Vagina (tissue), 2 donors: ENCODE measurements around the gene ABHD16B. TPM values are rescaled to one million over a fixed set of nuclear protein-coding genes. Genes with fewer than 3 reads are reported as not detected.

ENCODE experiments used
- DNase-seq, 2 donors: peaks; one replicate each; pipeline ENCODE4 v3.0.0-alpha.2; 2017; ENCODE audit errors: extremely low spot score in 2 of 2
- H3K27ac ChIP-seq: fragments of 200-600 bp; sonication (generic); one replicate; pipeline ENCODE4 v1.5.1; 2019
- H3K27me3 ChIP-seq: fragments of 200-600 bp; sonication (generic); one replicate; pipeline ENCODE4 v1.5.1; 2019
- H3K36me3 ChIP-seq, 2 donors: fragments of 200-600 bp; sonication (generic); one replicate each; pipeline ENCODE4 v1.5.1; 2017 to 2019
- H3K4me1 ChIP-seq: fragments of 200-600 bp; sonication (generic); one replicate; pipeline ENCODE4 v1.5.1; 2019
- H3K4me3 ChIP-seq, 2 donors: fragments of 200-600 bp; sonication (generic); 1 replicate in 1 of 2; 2 replicates in 1 of 2; pipeline ENCODE4 v1.5.1; 2016 to 2019
- H3K9me3 ChIP-seq: fragments of 200-600 bp; sonication (generic); one replicate; pipeline ENCODE4 v1.5.1; 2019
- CTCF ChIP-seq, 3 experiments: fragments of 450-650 bp in 2 of 3; fragments of 200-600 bp in 1 of 3; sonication (generic) in 1 of 3; IDR thresholded peaks; one replicate each; pipeline ENCODE4 v1.5.1; 2017 to 2019; ENCODE audit warnings: antibody characterized with exemption in 3 of 3, mild to moderate bottlenecking in 2 of 3, moderate library complexity in 2 of 3
- POLR2A ChIP-seq, 2 donors: fragments of 450-650 bp; IDR thresholded peaks; one replicate each; pipeline ENCODE4 v1.6.1; 2017; ENCODE audit warnings: antibody characterized with exemption in 2 of 2, mild to moderate bottlenecking in 2 of 2, moderate library complexity in 2 of 2
- POLR2AphosphoS5 ChIP-seq, 2 donors: sonication (generic); formaldehyde crosslinking; IDR thresholded peaks; one replicate each; pipeline ENCODE4 v1.9.0; 2017; ENCODE audit warnings: antibody characterized with exemption in 2 of 2, mild to moderate bottlenecking in 2 of 2, low read depth in 1 of 2; ENCODE audit not compliant: insufficient read depth in 1 of 2
- intact Hi-C: fragments of 100-400 bp; cut with DNase I; formaldehyde crosslinking; loops from one replicate; pipeline ENCODE4 v1.15.1; 2023
- total RNA-seq: library from RNA; depleted of rRNA; stranded (reverse); fragments of >200 nt; gene quantifications from one replicate; pipeline ENCODE4 v1.2.3, GENCODE V29; 2016

The ABHD16B gene
- total RNA-seq, 1 donor from 2014 or later = not detected

DNA sequence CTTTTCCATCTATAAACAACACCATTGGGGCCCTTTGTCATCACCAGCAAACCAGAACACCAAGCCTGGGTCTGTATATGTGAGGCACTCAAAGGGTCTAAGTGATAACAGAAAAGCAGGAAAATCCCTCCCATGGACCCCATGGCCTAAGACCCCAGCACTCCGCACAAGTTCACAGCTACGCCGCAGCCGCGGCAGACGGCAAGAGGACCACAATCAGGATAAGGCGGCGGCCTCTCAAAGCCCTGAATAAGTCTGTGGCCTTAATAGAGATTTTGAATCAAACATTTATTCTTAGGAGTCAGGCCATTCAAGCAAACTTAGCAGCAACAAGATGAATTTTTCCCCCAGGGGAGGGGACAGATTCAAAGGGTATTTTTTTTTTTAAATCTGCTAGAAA lies 33.2 kb upstream of the ABHD16B start:
- TF ChIP-seq CTCF (IDR thresholded peaks at IDR 0.05) = no peak
- TF ChIP-seq POLR2A (IDR thresholded peaks at IDR 0.05) = no peak
- no peak for TF ChIP-seq POLR2AphosphoS5 (IDR thresholded peaks at IDR 0.05; ENCODE audit: insufficient read depth in 1 of 2, low read depth in 1 of 2)
- Histone ChIP-seq H3K27ac (no peak overlapping the region), H3K4me1 (peaks cover 24% of the 10 kb centered on the region), H3K4me3 (no peak overlapping the region), H3K27me3 (no peaks in the 10 kb centered on the region), H3K9me3 (no peaks in the 10 kb centered on the region), H3K36me3 (no peaks in the 10 kb centered on the region)
- no peak for DNase-seq
- intact Hi-C loops = no loop called here

GRCh38 chr20:63828545-63828944 lies 32.8 kb upstream of the ABHD16B start:
- Histone ChIP-seq H3K9me3 (no peaks in the 10 kb centered on the region), H3K27me3 (no peaks in the 10 kb centered on the region), H3K36me3 (no peaks in the 10 kb centered on the region), H3K4me3 (no peak overlapping the region), H3K4me1 (peaks cover 25% of the 10 kb centered on the region), H3K27ac (no peak overlapping the region)
- no peak for DNase-seq
- TF ChIP-seq POLR2A (IDR thresholded peaks at IDR 0.05) = no peak
- TF ChIP-seq POLR2AphosphoS5 (IDR thresholded peaks at IDR 0.05; ENCODE audit: insufficient read depth in 1 of 2, low read depth in 1 of 2) = no peak
- no peak for TF ChIP-seq CTCF (IDR thresholded peaks at IDR 0.05)
- intact Hi-C loops = no loop called here

GRCh38 chr20:63828951-63829350 lies 32.3 kb upstream of the ABHD16B start:
- H3K27ac ChIP-seq = no peak overlapping the region
- no peaks in the 10 kb centered on the region for H3K36me3 ChIP-seq
- H3K27me3 ChIP-seq = no peaks in the 10 kb centered on the region
- H3K4me3 ChIP-seq = peak overlapping the region in 1 of 2 donors; percentile 62
- no peak for TF ChIP-seq CTCF (IDR thresholded peaks at IDR 0.05)
- no peak for TF ChIP-seq POLR2A (IDR thresholded peaks at IDR 0.05)
- TF ChIP-seq POLR2AphosphoS5 (IDR thresholded peaks at IDR 0.05; ENCODE audit: insufficient read depth in 1 of 2, low read depth in 1 of 2) = no peak
- intact Hi-C loops = no loop called here
- no peak for DNase-seq
- H3K4me1 ChIP-seq = peaks cover 29% of the 10 kb centered on the region
- no peaks in the 10 kb centered on the region for H3K9me3 ChIP-seq

GRCh38 chr20:63829603-63829944 lies 31.7 kb upstream of the ABHD16B start:
- intact Hi-C loops = no loop called here
- no peak for DNase-seq

More at GRCh38 chr20:63829603-63829944, 31.7 kb upstream of the ABHD16B start:
- Histone ChIP-seq H3K27me3 (no peaks in the 10 kb centered on the region), H3K36me3 (no peaks in the 10 kb centered on the region), H3K4me3 (peak overlapping the region; percentile 62 to 85), H3K27ac (peak overlapping the region; percentile 66), H3K4me1 (peaks cover 36% of the 10 kb centered on the region), H3K9me3 (no peaks in the 10 kb centered on the region)
- TF ChIP-seq POLR2A (IDR thresholded peaks at IDR 0.05) (no peak), CTCF (IDR thresholded peaks at IDR 0.05) (no peak), POLR2AphosphoS5 (IDR thresholded peaks at IDR 0.05; ENCODE audit: insufficient read depth in 1 of 2, low read depth in 1 of 2) (no peak)
